OCI-LY3 (cell line): ENCODE results near the gene EXOC3L2.
"Not testable (repeated sequence)": the region's sequence is repeated elsewhere in the genome, so short reads cannot be mapped to it uniquely, and the experiment has no call there.

ENCODE experiments used
- H2AFZ ChIP-seq: fragments of 200-600, 300-600 bp; shearing (Covaris generic); 2 replicates; pipeline ENCODE4 v1.6.0; 2014; ENCODE audit warnings: antibody characterized with exemption, low read depth, low read length
- H3K27ac ChIP-seq: fragments of 200-600, 300-600 bp; sonication (generic); 2 replicates; pipeline ENCODE4 v1.5.1; 2014; ENCODE audit warnings: mild to moderate bottlenecking, low read length, moderate library complexity, mixed read lengths
- H3K27me3 ChIP-seq: fragments of 200-600, 300-600 bp; sonication (generic); 2 replicates; pipeline ENCODE4 v1.6.1; 2014; ENCODE audit warnings: low read depth, low read length, mixed read lengths
- H3K36me3 ChIP-seq: fragments of 200-600, 300-600 bp; sonication (generic); replicated peaks from 2 replicates; pipeline ENCODE3; 2014; ENCODE audit warnings: low read depth, low read length, mixed read lengths
- H3K4me1 ChIP-seq: fragments of 300-600, 200-600 bp; sonication (generic); 2 replicates; pipeline ENCODE4 v1.6.1; 2014; ENCODE audit warnings: low read length, mixed read lengths
- H3K4me2 ChIP-seq: fragments of 200-600, 300-600 bp; sonication (generic); 2 replicates; pipeline ENCODE4 v1.6.1; 2014; ENCODE audit warnings: low read length, mixed read lengths
- H3K4me3 ChIP-seq: fragments of 300-600, 200-600 bp; sonication (generic); 2 replicates; pipeline ENCODE4 v1.5.1; 2014; ENCODE audit warnings: antibody characterized with exemption, mild to moderate bottlenecking, low read length, moderate library complexity
- H3K79me2 ChIP-seq: fragments of 300-600, 200-600 bp; shearing (Covaris generic); 2 replicates; pipeline ENCODE4 v1.6.1; 2014; ENCODE audit warnings: mild to moderate bottlenecking, low read length, mixed read lengths
- H3K9ac ChIP-seq: fragments of 300-600, 200-600 bp; shearing (Covaris generic); 2 replicates; pipeline ENCODE4 v1.6.0; 2014; ENCODE audit warnings: mild to moderate bottlenecking, low read length, moderate library complexity
- H3K9me3 ChIP-seq: fragments of 200-600, 300-600 bp; shearing (Covaris generic); 2 replicates; pipeline ENCODE4 v1.6.1; 2014; ENCODE audit warnings: low read length, mixed read lengths; ENCODE audit not compliant: insufficient read depth
- H4K20me1 ChIP-seq: fragments of 200-600, 300-600 bp; sonication (generic); 2 replicates; pipeline ENCODE4 v1.6.1; 2016; ENCODE audit warnings: low read length, mixed read lengths; ENCODE audit not compliant: insufficient read depth
- EZH2phosphoT487 ChIP-seq: fragments of 200-600 bp; shearing (Covaris generic); IDR thresholded peaks from 2 replicates; pipeline ENCODE4 v1.6.1; 2018; ENCODE audit warnings: antibody characterized with exemption, mixed run types, low read depth
- TF ChIP-seq, protein P1 (sequence below): fragments of 200-600, 300-600 bp; sonication (generic); IDR thresholded peaks from 2 replicates; pipeline ENCODE4 v1.5.1; 2014; ENCODE audit warnings: antibody characterized with exemption, low read length, low read depth

EXOC3L2 gene

DNA sequence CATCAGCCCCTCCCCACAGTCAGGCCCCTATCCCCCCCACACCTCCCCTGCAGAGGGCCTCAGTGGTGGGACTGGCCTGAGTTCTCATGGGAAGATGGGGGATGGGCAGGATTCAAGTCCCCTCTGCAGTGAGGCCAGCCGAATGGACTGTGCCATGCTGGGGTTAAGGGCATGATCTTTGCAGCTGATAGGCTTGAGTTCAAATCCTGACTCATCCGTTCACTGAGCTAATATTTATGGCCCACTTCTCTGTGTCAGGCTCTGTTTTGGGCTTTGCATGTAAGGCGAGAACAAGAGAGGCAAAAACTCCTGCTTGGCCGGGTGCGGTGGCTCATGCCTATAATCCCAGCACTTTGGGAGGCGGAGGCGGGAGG, 26.5 kb upstream of the EXOC3L2 start:
- Histone ChIP-seq H3K27me3 (no peaks in the 10 kb centered on the region), H4K20me1 (no peaks in the 10 kb centered on the region), H3K27ac (no peak overlapping the region), H2AFZ (no peak overlapping the region), H3K36me3 (peaks cover 17% of the 10 kb centered on the region), H3K9ac (no peak overlapping the region), H3K79me2 (no peaks in the 10 kb centered on the region), H3K4me2 (no peak overlapping the region), H3K4me3 (no peak overlapping the region), H3K9me3 (no peaks in the 10 kb centered on the region), H3K4me1 (no peaks in the 10 kb centered on the region)
- no peak for TF ChIP-seq EZH2phosphoT487
- TF ChIP-seq, protein P1, sequence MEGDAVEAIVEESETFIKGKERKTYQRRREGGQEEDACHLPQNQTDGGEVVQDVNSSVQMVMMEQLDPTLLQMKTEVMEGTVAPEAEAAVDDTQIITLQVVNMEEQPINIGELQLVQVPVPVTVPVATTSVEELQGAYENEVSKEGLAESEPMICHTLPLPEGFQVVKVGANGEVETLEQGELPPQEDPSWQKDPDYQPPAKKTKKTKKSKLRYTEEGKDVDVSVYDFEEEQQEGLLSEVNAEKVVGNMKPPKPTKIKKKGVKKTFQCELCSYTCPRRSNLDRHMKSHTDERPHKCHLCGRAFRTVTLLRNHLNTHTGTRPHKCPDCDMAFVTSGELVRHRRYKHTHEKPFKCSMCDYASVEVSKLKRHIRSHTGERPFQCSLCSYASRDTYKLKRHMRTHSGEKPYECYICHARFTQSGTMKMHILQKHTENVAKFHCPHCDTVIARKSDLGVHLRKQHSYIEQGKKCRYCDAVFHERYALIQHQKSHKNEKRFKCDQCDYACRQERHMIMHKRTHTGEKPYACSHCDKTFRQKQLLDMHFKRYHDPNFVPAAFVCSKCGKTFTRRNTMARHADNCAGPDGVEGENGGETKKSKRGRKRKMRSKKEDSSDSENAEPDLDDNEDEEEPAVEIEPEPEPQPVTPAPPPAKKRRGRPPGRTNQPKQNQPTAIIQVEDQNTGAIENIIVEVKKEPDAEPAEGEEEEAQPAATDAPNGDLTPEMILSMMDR, result no peak

- H3K4me2 ChIP-seq, result no peak overlapping the region
- no peak overlapping the region for H3K4me3 ChIP-seq
- H2AFZ ChIP-seq, result no peak overlapping the region
- TF ChIP-seq, protein P1, result no peak
- no peak for TF ChIP-seq EZH2phosphoT487
- H3K9me3 ChIP-seq, result no peaks in the 10 kb centered on the region
- no peaks in the 10 kb centered on the region for H3K4me1 ChIP-seq
- H3K79me2 ChIP-seq, result no peaks in the 10 kb centered on the region
- no peaks in the 10 kb centered on the region for H4K20me1 ChIP-seq
- no peak overlapping the region for H3K27ac ChIP-seq
- H3K9ac ChIP-seq, result no peak overlapping the region
- H3K27me3 ChIP-seq, result no peaks in the 10 kb centered on the region
- H3K36me3 ChIP-seq, result peaks cover 17% of the 10 kb centered on the region
These were observed 26.0 kb upstream of the EXOC3L2 start for GRCh38 chr19:45271098-45271734.

DNA sequence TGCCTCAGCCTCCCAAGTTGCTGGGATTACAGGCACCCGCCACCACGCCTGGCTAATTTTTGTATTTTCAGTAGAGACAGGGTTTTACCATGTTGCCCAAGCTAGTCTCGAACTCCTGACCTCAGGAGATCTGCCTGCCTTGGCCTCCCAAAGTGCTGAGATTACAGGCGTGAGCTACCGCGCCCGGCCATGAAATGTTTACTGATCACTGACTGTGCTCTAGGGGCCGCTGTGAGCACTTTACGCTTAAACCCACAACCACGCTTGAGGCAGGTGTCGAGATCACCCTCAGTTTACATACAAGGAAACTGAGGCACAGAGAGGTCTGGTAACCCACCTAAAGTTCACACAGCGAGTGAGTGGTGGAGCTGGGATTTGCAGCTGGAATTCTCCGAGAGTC, 24.7 kb upstream of the EXOC3L2 start:
- H3K27ac ChIP-seq, H3K4me2 ChIP-seq, H3K4me3 ChIP-seq, H3K79me2 ChIP-seq, H4K20me1 ChIP-seq, H3K9ac ChIP-seq, H2AFZ ChIP-seq, H3K4me1 ChIP-seq, H3K27me3 ChIP-seq, H3K9me3 ChIP-seq: not testable (repeated sequence)
- H3K36me3 ChIP-seq, result peaks cover 17% of the 10 kb centered on the region

DNA sequence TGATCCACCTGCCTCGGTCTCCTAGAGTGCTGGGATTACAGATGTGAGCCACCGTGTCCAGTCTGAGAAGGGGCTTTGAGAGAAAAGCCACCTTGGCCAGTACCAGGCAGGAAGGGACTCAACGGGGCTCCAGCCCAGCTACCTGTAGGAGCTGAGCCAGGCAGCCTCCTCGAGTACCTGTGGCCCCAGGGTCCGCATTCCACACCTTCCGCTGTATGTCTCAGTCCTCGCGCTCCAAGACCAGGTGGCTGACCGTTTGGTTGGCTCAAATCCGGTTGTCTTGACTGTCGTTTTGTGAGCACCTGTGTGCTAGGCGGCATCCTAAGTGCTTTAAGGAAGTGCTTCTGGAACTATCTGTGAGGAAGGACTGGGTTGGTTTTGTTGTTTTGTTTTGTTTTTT, 22.1 kb upstream of the EXOC3L2 start:
- no peak overlapping the region for H3K9ac ChIP-seq
- no peak overlapping the region for H3K4me2 ChIP-seq
- no peak overlapping the region for H2AFZ ChIP-seq
- H4K20me1 ChIP-seq, result no peaks in the 10 kb centered on the region
- no peaks in the 10 kb centered on the region for H3K9me3 ChIP-seq
- no peak overlapping the region for H3K27ac ChIP-seq
- TF ChIP-seq, protein P1, result no peak
- no peak for TF ChIP-seq EZH2phosphoT487
- H3K27me3 ChIP-seq, result no peaks in the 10 kb centered on the region
- no peaks in the 10 kb centered on the region for H3K4me1 ChIP-seq
- peaks cover 10% of the 10 kb centered on the region for H3K36me3 ChIP-seq
- H3K4me3 ChIP-seq, result no peak overlapping the region
- no peaks in the 10 kb centered on the region for H3K79me2 ChIP-seq
